Kidney capillary endothelial cell (primary cell): Measurements from ENCODE around the gene CFAP410.

Experiments
- DNase-seq: peaks from one replicate; pipeline ENCODE4 v3.0.0-alpha.2; 2018; ENCODE audit warnings: low spot score

The CFAP410 gene

DNA sequence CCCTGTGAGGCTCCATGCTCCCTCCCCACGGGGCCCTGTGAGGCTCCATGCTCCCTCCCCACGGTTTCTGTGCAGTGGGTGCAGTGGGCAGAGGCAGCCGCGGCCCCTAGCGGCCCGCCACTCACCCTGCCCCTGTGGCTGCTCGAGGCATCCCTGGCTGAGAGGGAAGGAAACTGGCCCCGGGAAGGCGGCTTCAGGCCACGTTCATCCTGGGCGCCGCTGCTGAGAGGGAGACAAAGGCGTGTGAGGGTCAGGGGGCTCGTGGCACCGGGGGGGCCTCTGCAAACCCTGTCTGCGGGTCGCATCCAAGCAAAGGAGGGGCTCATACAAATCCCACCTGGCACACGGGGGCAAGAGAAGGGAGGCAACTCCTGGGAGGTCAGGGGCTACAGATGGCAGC is 8.5 kb downstream of the CFAP410 start:
- DNase-seq, result no peak

GRCh38 chr21:44329971-44330681 is 9.1 kb downstream of the CFAP410 start:
- DNase-seq, result no peak

- DNase-seq, result no peak
Observed at GRCh38 chr21:44329086-44329889, 9.9 kb downstream of the CFAP410 start.

DNA sequence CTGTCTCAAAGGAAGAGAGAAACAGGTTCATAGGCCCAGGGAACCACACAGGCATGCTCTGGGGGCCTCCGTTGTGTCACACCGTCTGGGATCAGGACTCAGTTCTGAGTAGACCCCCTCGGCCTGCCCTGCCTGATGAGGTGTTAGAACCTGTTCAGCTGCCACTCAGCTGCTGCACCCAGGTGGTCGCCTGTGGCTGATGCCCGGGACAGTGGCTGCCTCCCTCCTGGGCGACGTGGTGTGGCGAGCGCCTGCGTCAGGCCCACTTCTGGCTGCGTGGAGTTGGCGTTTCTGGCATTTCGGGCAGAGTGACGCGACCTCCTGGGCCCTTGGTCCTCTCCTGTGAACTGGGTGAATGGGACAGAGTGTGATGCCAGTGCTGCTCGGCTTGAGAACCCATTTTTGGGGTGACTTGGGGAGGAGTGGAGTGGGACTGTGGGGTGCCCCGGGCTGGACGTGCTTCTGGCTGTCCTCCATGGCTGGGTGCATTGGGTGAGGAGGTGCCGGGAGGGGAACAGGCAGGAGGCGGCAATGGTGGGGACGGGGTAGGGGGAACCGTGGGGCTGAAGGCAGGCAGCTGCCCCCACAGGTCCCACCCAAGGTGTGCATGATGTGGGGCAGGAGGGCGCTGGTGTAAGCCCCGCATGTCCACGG is 10.8 kb downstream of the CFAP410 start:
- no peak for DNase-seq

DNA sequence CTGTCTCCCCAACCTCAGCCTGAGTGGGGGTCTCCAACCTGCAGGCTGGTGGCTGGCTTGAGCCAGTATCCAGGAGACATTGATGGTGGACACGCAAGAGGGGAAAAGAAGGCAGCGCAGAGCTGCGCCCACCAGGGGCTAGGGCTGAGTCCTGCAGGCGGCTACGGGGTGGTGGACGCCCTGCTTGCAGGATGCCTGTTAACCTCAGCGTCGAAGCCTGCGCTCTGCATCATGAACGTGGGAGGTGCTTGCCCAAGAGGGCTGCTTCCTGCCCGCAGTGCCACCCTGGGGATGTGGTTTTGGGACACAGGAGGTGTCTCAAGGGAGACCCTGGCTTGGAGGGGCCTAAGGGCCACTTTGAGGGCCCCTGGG is 11.6 kb downstream of the CFAP410 start:
- no peak for DNase-seq

- DNase-seq, result no peak
Observed at GRCh38 chr21:44326716-44327602, 12.2 kb downstream of the CFAP410 start.

DNA sequence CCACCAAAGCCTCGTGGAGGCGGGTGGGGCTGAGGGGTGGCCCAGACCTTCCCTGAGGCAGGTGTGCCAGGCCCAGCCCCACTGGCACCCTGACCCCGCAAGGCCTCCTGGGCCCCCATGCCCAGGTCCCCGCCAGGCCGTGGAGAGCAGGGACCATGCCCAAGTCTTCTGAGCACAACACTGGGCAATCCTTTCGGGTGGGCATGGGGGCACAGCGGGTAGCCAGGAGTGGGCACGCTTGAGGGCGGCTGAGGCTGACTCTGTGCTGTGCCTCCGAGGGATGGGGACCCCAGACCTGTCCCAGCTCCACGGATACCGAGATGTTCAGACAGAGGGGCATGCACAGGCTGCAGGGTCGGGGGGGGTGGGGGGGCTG is 12.9 kb downstream of the CFAP410 start:
- no peak for DNase-seq

DNA sequence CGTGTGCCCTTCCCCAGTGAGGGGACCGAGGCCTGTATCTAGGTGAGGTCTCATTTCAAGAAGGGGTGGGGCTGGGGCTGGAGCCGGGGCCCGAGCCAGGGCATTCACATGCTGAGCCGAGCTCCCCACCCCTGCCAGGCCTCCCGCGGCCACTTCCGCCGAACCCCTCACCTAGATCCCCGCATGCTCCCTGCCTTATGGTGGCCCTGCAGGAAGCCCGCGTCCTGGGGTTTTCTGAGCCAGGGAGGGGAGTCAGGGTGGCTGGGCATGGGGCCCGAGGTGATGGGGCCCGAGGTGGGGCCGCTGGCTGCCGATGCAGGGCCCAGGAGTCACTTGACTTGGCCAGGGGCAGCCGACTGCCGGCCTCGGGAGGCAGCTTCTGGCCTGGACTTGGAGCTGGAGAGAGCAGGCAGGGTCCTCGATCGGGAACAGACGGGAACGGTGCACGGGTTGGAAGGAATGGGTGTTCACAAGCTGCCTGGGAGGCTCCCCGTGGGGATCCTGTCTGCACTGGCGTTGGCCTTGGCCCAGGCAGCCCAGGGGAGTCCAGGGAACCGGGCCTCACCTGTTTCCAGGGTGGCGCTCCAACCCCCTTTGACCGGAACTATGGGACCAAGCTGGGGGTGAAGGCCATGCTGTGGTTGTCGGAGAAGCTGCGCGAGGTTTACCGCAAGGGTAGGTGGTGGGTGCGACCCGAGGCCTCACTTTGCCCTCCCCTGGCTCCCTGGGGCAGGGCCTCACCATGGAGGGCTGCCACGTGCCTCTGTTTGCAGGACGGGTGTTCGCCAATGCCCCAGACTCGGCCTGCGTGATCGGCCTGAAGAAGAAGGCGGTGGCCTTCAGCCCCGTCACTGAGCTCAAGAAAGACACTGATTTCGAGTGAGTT is 13.6 kb downstream of the CFAP410 start:
- DNase-seq, result no peak

- DNase-seq, result no peak
Observed at GRCh38 chr21:44324854-44325107, 14.4 kb downstream of the CFAP410 start.

DNA sequence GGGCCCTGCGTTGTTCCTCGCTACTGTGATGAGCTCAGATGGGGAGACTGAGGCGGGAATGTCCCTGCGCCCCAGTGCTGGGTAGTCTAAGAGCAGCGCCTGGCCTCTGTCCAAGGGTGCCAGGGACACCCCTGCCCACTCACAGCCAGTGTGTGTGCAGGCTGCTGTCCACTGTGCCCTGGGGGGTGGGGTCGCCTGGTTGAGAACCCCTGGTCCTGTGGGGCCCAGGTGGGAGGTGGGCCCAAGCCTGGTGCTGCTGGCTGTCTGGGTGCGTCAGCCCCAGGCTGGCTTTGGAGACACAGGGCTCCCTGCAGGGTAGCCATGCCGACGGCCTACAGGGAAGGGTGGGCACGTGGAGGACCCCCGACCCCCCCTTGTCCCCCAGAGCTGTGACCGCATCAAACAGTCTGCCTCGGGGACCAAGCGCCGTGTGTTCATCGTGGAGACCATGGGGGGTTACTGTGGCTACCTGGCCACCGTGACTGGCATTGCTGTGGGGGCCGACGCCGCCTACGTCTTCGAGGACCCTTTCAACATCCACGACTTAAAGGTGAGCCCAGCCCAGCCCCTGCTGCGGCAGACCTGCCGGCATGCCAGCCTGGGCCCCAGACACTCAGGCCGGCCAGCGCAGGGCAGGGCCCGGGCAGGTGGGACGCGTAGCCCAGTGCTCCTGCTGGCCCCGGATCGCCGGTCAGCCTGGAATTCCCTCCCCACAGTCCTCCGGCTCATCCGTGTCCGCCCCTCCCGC is 14.9 kb downstream of the CFAP410 start:
- DNase-seq, result no peak

GRCh38 chr21:44323591-44323990 is 15.6 kb downstream of the CFAP410 start:
- no peak for DNase-seq

- no peak for DNase-seq
Observed at GRCh38 chr21:44322621-44323325, 16.4 kb downstream of the CFAP410 start.

DNA sequence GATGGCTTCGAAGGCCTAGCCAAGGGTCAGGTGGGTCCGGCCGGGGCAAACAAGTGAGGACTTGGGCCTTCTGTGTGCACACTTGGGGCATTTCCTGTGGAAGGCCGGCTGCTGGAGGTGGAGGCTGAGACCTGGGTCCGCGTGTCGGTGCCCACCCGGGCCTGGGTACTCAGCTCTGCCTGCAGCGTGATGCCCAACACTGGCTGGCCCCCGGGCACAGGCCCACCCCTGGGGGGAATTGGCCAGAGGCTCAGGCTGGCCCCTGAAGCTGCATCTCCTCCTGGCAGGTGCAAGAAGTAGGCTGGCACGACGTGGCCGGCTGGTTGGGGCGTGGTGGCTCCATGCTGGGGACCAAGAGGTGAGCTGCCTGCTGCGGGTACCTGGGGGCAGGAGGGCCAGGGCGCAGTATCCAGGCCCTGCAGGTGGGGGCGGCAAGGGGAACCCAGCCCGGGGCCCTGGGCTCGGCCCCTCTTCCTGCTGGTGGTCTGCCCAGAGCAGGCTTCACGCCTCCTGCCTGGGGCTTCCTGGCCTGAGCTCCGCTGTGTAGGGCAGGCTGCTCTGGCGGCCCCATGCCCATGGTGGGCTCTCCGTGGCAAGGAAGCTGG is 17.2 kb downstream of the CFAP410 start:
- no peak for DNase-seq

DNA sequence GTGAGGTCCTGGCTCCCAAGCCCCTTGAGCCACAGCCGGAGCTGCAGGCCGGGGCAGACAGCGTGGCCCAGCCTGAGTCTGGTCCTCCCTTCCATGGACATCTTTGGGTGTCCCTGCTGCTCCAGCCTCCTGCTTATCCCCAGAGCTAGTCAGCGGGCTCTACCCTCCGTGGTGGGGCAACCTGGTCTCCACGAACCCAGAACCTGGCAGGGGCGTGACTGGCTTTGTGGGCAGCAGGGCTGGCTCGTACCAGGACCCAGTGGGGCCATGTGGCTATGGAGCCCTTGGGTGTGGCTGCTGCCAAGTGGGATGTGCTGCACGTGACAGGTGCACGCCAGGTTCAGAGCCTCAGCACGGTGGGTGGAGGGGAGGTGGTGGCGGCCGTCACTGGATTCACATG is 18.3 kb downstream of the CFAP410 start:
- DNase-seq, result no peak

GRCh38 chr21:44319407-44320065 is 19.7 kb downstream of the CFAP410 start:
- DNase-seq, result no peak

DNA sequence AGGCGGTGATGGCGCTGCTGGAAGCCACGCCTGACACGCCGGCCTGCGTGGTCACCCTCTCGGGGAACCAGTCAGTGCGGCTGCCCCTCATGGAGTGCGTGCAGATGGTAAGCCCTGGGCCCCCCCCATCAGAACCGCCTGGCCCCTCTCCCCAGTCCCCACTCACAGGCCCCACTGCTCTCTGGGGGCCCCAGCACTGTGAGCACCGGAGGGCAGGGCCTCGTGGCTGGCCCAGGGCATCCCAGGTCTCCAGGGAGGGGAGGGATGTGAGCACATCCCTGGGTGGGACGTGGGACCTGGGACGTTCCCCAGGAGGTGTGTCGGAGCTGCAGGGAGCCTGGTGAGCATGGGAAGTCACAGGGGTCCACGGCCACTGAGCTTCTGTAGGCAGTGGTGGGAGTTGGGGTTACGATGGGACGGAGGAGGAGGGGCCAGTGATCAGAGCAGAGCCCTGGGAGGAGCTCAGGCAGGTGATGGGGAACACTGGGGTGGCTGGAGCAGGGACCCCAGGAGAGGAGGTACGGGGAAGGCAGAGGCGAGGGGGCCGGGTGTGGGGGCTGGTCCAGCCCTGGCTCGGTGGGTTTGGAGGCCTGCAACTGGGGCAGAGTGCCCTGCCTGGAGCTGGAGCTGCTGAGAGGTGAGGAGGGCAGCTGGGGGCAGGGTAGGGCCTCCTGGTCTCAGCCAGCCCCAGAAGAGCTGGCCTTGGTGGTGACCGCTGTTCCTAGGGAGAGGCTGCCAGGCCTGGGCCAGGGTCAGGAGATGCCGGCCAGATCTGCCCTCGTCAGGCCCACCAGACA is 20.5 kb downstream of the CFAP410 start:
- no peak for DNase-seq

DNA sequence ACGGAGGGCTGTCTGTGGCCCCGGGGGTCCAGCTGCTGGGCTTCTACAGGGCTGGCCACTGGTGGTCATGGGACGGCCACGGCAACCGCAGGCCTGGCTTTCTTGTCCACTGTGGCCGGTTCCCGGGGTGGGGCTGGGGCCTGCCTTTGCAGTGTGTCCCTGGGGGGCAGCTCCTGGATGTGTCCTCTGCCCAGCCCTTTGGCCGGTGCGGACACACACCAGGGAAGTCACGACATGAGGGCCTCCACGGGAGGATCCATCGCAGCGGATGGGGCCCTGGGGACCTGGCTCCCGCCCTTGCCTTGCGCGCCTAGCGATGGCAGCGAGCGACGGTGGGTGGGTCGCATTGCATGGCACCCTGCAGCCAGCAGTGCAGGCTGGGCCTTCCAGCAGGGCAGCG is 21.3 kb downstream of the CFAP410 start:
- no peak for DNase-seq

DNA sequence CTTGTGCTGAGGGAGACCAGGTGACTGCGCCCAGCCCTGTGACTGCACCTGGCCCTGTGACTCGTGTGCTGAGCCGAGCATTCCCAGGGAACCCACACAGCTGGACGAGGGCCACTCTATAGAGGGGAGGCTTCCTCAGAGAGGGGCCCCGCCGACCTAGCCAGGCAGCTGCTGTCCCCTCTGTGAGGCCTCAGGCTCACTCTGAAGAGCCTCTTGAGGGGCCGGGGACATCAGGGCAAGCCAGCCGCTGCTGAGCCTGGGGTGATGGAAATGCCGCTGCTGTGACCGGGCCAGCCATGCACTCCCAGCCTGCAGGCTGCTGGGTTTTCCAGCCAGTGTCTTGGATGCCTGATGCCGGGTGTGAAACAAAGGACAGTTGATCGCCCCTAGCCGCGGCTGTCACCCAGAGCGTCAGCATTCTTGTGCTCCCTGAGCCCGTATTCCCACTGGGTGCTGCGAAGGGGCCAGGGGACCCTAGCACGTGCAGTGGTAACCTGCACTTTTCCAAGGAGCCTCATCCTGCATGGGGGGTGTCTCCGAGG is 21.9 kb downstream of the CFAP410 start:
- DNase-seq, result no peak
